Tibial nerve (tissue), 4 donors: ENCODE results near the gene NPHP4. TPM values are rescaled to one million over a fixed set of nuclear protein-coding genes. Genes with fewer than 3 reads are reported as not detected.

Source experiments
- DNase-seq, 2 donors: peaks; one replicate each; pipeline ENCODE4 v3.0.0-alpha.2; 2019; ENCODE audit warnings: low spot score in 2 of 2
- H3K27ac ChIP-seq, 4 donors: fragments of 200-600 bp; sonication (generic) in 3 of 4; one replicate each; pipeline ENCODE4 v1.5.1; 2017 to 2019; ENCODE audit warnings: mild to moderate bottlenecking in 1 of 4
- H3K27me3 ChIP-seq, 2 donors: fragments of 200-600 bp; sonication (generic) in 1 of 2; one replicate each; pipeline versions ENCODE4 v1.5.1 to v1.6.0; 2017 to 2019
- H3K36me3 ChIP-seq, 3 donors: fragments of 200-600 bp; sonication (generic); one replicate each; pipeline ENCODE4 v1.5.1; 2018 to 2019
- H3K4me1 ChIP-seq, 4 donors: fragments of 200-600 bp; sonication (generic) in 3 of 4; one replicate each; pipeline ENCODE4 v1.5.1; 2017 to 2019
- H3K4me3 ChIP-seq, 4 donors: fragments of 200-600 bp; sonication (generic) in 3 of 4; one replicate each; pipeline ENCODE4 v1.5.1; 2017 to 2019; ENCODE audit warnings: mild to moderate bottlenecking in 1 of 4, moderate library complexity in 1 of 4
- H3K9me3 ChIP-seq, 4 donors: fragments of 200-600 bp; sonication (generic) in 3 of 4; one replicate each; pipeline ENCODE4 v1.5.1; 2017 to 2019
- CTCF ChIP-seq, 5 experiments: fragments of 200-600 bp in 3 of 5; fragments of 450-650 bp in 2 of 5; sonication (generic) in 3 of 5; IDR thresholded peaks; one replicate each; pipeline ENCODE4 v1.5.1; 2016 to 2019; ENCODE audit warnings: antibody characterized with exemption in 5 of 5, mild to moderate bottlenecking in 3 of 5, moderate library complexity in 2 of 5
- EP300 ChIP-seq, 2 donors: sonication (generic); formaldehyde crosslinking; IDR thresholded peaks; one replicate each; pipeline ENCODE4 v1.6.1; 2017; ENCODE audit warnings: antibody characterized with exemption in 2 of 2, mild to moderate bottlenecking in 1 of 2
- POLR2A ChIP-seq, 2 donors: fragments of 450-650 bp; IDR thresholded peaks; one replicate each; pipeline ENCODE4 v1.6.1; 2017; ENCODE audit warnings: antibody characterized with exemption in 2 of 2, mild to moderate bottlenecking in 2 of 2, moderate library complexity in 2 of 2
- WGBS, 2 donors: methylation state at CpG; one replicate each; pipeline ENCODE4 v1.1.5; 2018; 5-methylcytosine and 5-hydroxymethylcytosine counted together
- total RNA-seq, 4 donors: library from RNA; depleted of rRNA; stranded (reverse); fragments of >200 nt; gene quantifications; one replicate each; pipeline ENCODE4 v1.1.0, GENCODE V29; 2016

The NPHP4 gene
- 10 to 100 TPM; 14.7 to 34.5 (median 28.0) TPM for total RNA-seq

DNA sequence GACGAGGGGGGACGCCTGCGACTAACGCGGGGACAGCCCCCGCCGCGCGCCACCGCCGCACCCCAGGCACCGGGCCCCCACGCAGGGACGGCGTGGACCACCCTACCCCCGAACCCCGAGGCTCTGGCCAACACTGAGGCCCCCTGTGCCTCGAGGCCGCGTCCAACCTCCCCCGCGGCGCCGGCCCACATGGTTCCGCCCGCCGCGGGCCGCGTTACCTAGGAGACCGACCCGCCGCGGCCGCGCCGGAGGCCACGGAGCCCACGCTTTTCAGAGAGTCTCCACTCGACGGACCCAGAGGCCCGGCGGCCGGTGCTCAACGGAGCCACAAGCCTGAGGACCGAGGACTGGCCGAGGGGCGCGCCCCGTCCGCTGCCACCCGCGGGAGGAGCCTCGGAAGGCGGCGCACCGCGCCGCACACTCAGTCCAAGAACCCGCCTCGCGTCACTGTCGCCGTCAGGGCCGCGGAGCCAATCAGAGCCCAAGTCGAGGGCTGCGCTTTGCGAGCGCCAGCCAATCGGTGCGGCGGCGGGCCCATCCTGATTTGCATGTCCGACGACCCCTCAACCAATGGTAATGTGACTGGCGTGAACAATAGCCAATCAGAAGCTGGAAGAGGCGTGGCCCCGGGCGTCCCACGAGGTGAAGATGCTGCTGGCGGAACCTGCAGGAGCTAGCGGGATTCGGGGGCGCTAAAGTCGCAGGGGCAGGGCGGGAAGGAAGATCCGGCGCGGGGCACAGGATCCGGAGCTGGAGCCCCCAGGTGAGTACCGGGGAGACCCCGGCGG lies at the start of gene NPHP4:
Gene NPHP4 (minus strand): TSS at position 400 of the 788 bp plus-strand sequence. CDS start 6,136 bp downstream, outside the sequence.
- peak; percentile 99 to 100 for DNase-seq
- 0% methylated on average over 21 to 67 of the region's 94 CpGs for WGBS, 2 donors

GRCh38 chr1:6041432-6042062 lies 49.3 kb upstream of the NPHP4 start:
- Histone ChIP-seq H3K27ac (no peak overlapping the region), H3K36me3 (peaks cover 0 to 10% (median 4%) of the 10 kb centered on the region in 3 donors), H3K9me3 (no peaks in the 10 kb centered on the region), H3K27me3 (no peaks in the 10 kb centered on the region), H3K4me3 (no peak overlapping the region), H3K4me1 (peaks cover 0 to 6% (median 0%) of the 10 kb centered on the region in 4 donors)
- TF ChIP-seq POLR2A (IDR thresholded peaks at IDR 0.05): no peak
- no peak for TF ChIP-seq EP300 (IDR thresholded peaks at IDR 0.05)
- TF ChIP-seq CTCF (IDR thresholded peaks at IDR 0.05): peak in 4 of 5 experiments; percentile 22 to 30 (median 27)
- 56% methylated on average over 17 to 20 of the region's 20 CpGs for WGBS, 2 donors
- no peak for DNase-seq

More for the DNA sequence above, at the start of gene NPHP4:
- Histone ChIP-seq H3K4me3 (peak within 1 kb of the TSS; percentile 58 to 100 (median 81)), H3K4me1 (peaks cover 0 to 36% (median 20%) of the 10 kb centered on the region in 4 donors), H3K27me3 (no peaks in the 10 kb centered on the region), H3K9me3 (no peaks in the 10 kb centered on the region), H3K36me3 (peaks cover 0 to 6% (median 0%) of the 10 kb centered on the region in 3 donors), H3K27ac (peak within 1 kb of the TSS; percentile 72 to 97 (median 90))
- TF ChIP-seq POLR2A (IDR thresholded peaks at IDR 0.05) (peak; percentile 10 to 46), CTCF (IDR thresholded peaks at IDR 0.05) (peak in 1 of 5 experiments; percentile 48), EP300 (IDR thresholded peaks at IDR 0.05) (peak; percentile 75 to 78)

DNA sequence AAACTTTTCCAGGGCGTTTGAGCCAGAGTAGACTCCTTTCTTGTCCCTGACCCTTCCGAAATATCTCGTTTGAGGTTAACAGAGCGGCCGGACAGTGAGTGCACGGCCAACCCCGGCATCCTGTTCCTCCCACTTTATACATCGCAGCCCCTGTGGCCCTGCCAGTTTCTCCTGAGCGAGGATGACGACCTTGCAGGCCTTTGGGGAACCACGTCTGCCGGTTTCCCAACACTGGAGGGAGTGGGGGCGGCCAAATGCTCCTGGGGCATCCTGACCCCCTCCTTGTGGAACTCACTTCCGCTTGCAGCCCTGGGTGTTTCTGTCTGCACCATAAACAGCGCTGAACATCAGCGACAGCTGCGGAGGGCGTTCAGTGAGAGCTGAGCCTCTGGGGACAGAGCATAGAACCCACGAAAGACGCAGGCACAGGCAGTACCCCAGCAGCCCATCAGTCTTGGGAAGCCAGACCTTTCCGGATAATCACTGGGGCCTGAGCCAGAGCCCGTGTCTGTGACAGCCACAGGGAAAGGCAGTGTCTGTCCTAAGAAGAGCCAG lies 48.7 kb upstream of the NPHP4 start:
- 81 to 83% methylated on average over 22 of the region's 22 CpGs for WGBS, 2 donors
- H3K4me1 ChIP-seq: peaks cover 0 to 6% (median 0%) of the 10 kb centered on the region in 4 donors
- TF ChIP-seq CTCF (IDR thresholded peaks at IDR 0.05): no peak
- no peak for TF ChIP-seq EP300 (IDR thresholded peaks at IDR 0.05)
- TF ChIP-seq POLR2A (IDR thresholded peaks at IDR 0.05): no peak
- no peak overlapping the region for H3K4me3 ChIP-seq
- no peaks in the 10 kb centered on the region for H3K27me3 ChIP-seq
- no peak for DNase-seq
- peaks cover 0 to 10% (median 4%) of the 10 kb centered on the region in 3 donors for H3K36me3 ChIP-seq
- H3K9me3 ChIP-seq: no peaks in the 10 kb centered on the region
- no peak overlapping the region for H3K27ac ChIP-seq

- Histone ChIP-seq H3K4me3 (no peak overlapping the region), H3K27ac (no peak overlapping the region), H3K9me3 (no peaks in the 10 kb centered on the region), H3K36me3 (peaks cover 0 to 10% (median 4%) of the 10 kb centered on the region in 3 donors), H3K27me3 (no peaks in the 10 kb centered on the region), H3K4me1 (peaks cover 0 to 6% (median 0%) of the 10 kb centered on the region in 4 donors)
- 81 to 85% methylated on average over 15 of the region's 15 CpGs for WGBS, 2 donors
- no peak for TF ChIP-seq CTCF (IDR thresholded peaks at IDR 0.05)
- TF ChIP-seq POLR2A (IDR thresholded peaks at IDR 0.05): no peak
- no peak for TF ChIP-seq EP300 (IDR thresholded peaks at IDR 0.05)
- no peak for DNase-seq
Measured at GRCh38 chr1:6040444-6040843, 48.2 kb upstream of the NPHP4 start.
